Bronchial epithelial cell (primary cell): ENCODE results near the gene PHC2. TPM values are rescaled to one million over a fixed set of nuclear protein-coding genes. Genes with fewer than 3 reads are reported as not detected.

Experiments
- DNase-seq: peaks from one replicate; pipeline ENCODE4 v3.0.0-alpha.2; 2010; ENCODE audit warnings: low read depth
- FAIRE-seq: peaks from 2 replicates; lab custom pipeline; 2011; peaks lifted over from hg19 to GRCh38; lab: Jason Lieb, UNC
- H3K27me3 ChIP-seq: 2 replicates; pipeline ENCODE4 v1.5.1; 2011; ENCODE audit warnings: low read length; ENCODE audit not compliant: control insufficient read depth, insufficient read depth
- H3K36me3 ChIP-seq: 2 replicates; pipeline ENCODE4 v1.5.1; 2011; ENCODE audit warnings: low read length; ENCODE audit not compliant: control insufficient read depth, insufficient read depth
- H3K4me3 ChIP-seq: 2 replicates; pipeline ENCODE4 v1.5.1; 2011; ENCODE audit warnings: mild to moderate bottlenecking, low read depth, low read length, control low read depth
- total RNA-seq: library from RNA; depleted of rRNA; stranded (reverse); fragments of >200 nt; gene quantifications from 2 replicates; pipeline ENCODE4 v1.2.1, GENCODE V29; 2014
- TF ChIP-seq, protein P1 (sequence below): IDR thresholded peaks from 2 replicates; pipeline ENCODE4 v1.5.1; 2011; ENCODE audit warnings: mild to moderate bottlenecking, moderate library complexity, low read length, control low read depth, inconsistent platforms; ENCODE audit not compliant: insufficient read depth, severe bottlenecking

PHC2 gene
- total RNA-seq, 1 donor from 2014 or later: 32.1 TPM

DNA sequence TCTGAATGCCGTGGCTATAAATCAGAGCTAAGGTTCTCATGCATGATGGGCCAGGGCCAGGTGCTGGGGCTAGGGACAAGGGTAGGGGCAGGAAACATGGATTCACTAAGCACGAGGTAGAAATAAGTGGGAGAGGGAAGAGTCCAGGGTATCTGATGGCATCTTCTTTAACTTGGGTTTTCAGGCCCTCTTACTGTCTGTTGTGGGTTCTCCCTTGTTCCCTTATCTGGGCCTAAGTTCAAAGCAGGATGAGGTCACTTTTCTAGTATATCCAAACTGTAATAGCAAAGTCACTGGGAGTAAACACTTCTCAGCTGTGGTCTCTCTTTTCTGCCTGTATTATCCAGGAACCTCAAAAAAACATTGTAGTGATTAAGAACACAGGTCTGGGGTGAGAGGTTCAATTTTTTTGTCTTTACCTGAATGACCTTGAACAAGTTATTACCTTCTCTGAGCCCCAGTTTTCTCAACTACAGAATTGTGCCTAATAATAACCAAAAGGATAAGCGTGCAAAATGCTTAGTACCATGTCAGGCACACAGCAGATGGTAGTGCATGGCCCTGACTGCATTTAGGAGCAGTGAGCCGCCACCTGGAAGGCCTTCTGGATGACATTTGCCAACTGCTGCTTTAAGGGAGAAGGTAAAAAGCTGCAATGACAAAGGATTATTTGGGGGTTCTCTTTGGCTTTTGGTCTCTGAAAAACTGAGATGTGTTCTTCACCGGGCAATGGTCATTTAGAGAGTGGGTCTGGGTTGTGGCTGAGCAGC is 56.4 kb downstream of the PHC2 start:
- Histone ChIP-seq H3K36me3 (no peaks in the 10 kb centered on the region), H3K4me3 (no peak overlapping the region), H3K27me3 (no peaks in the 10 kb centered on the region)
- FAIRE-seq (no peak), DNase-seq (no peak)
- TF ChIP-seq, protein P1, sequence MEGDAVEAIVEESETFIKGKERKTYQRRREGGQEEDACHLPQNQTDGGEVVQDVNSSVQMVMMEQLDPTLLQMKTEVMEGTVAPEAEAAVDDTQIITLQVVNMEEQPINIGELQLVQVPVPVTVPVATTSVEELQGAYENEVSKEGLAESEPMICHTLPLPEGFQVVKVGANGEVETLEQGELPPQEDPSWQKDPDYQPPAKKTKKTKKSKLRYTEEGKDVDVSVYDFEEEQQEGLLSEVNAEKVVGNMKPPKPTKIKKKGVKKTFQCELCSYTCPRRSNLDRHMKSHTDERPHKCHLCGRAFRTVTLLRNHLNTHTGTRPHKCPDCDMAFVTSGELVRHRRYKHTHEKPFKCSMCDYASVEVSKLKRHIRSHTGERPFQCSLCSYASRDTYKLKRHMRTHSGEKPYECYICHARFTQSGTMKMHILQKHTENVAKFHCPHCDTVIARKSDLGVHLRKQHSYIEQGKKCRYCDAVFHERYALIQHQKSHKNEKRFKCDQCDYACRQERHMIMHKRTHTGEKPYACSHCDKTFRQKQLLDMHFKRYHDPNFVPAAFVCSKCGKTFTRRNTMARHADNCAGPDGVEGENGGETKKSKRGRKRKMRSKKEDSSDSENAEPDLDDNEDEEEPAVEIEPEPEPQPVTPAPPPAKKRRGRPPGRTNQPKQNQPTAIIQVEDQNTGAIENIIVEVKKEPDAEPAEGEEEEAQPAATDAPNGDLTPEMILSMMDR: no peak

DNA sequence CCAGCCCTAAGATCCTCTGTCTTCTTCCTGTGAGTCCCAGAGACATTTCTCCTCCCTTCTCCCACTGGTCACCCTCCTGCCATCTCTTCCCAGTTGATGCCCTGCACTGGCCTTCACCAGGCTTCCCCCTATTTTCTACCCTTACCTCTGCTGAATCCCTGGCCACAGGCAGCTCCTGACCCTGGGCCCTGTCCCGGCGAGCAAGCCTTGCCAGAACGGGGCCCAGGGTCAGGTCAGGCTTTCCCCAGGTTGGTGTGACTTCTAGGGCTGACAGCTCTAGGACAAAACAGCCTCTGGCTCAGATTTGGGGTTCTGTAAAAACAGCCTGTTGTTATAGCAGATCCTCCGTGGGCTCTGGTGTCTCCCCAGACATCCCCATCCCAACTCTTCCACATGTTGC is 57.3 kb downstream of the PHC2 start:
- Histone ChIP-seq H3K36me3 (no peaks in the 10 kb centered on the region), H3K4me3 (no peak overlapping the region), H3K27me3 (no peaks in the 10 kb centered on the region)
- DNase-seq: no peak
- no peak for FAIRE-seq
- TF ChIP-seq, protein P1: no peak

DNA sequence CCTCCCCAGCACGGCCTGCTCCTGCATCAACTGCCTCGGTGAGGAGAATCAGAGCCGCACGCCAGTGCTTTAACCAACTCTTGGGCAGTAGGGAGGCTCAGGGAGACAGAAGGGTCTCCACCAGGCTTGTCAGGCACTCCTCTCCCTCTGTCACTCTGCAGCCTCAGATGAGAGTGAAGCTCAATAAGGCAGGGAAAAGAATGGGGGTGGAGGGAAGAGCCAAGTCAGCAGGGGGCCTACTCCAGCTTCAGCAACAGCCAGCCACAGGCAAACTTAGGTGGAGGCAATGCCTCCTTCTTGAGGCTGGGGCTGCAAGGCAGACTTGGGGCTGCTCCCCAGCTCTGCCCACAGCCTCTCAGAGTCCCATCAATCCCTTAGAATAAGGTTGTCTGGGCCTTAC is 58.2 kb downstream of the PHC2 start:
- no peak for FAIRE-seq
- no peak for DNase-seq
- Histone ChIP-seq H3K27me3 (no peaks in the 10 kb centered on the region), H3K4me3 (no peak overlapping the region), H3K36me3 (no peaks in the 10 kb centered on the region)
- TF ChIP-seq, protein P1: no peak

DNA sequence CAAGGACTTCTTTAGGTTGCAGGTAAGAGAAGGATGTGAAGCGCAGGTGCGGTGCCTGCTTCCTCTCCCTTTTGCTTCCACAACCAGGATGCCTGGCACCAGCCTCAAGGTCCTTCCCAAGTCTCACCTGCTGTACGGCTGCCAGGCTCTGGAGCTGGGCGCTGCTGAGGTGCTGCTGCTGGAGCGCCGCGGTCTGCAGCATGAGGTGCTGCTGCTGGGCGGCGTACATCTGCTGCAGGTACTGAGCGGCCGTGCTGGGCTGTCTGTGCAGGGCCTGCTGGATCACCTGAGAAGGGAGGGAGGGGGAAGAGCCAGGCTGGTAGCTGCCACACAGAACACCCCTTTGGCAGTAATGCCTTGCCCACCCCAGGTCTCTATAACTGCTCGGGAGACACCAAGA is 58.7 kb downstream of the PHC2 start:
- H3K27me3 ChIP-seq: no peaks in the 10 kb centered on the region
- TF ChIP-seq, protein P1: no peak
- no peak overlapping the region for H3K4me3 ChIP-seq
- FAIRE-seq (no peak), DNase-seq (no peak)
- no peaks in the 10 kb centered on the region for H3K36me3 ChIP-seq

DNA sequence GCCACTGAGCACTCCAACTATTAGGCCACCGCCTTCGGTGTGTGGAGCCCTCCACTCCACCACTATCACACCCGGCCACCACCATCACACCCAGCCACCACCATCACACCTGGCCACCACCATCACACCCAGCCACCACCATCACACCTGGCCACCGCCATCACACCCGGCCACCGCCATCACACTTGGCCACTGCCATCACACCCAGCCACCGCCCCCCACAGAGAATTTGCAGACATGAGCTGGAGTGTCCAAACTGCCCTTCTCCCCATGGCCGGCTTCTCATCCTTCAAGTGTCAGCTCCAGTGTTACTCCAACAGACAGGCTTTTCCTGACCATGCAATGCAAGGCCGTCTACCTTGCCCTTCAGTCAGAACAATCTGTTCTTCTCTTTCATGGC is 59.6 kb downstream of the PHC2 start:
- no peaks in the 10 kb centered on the region for H3K36me3 ChIP-seq
- TF ChIP-seq, protein P1: no peak
- H3K4me3 ChIP-seq: no peak overlapping the region
- FAIRE-seq (no peak), DNase-seq (no peak)
- H3K27me3 ChIP-seq: no peaks in the 10 kb centered on the region

DNA sequence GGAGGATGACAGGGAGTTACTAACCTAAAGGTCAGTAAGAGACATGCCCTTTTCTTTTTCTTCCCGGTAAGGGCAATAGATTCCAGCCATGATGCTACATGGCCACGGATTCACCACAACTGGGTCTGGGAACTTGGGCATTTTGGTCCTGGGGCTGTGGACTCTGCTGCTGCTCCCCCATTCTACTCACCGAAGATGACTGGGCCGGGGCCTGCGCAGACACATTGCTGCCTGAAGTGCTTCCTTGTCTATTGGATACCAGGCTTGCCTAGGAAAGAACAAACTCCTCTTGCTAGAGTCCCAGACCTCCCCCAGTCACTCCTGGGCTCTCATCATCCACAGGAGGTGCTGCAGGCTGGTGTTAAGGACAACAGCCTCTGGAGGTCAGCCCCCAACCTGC is 60.1 kb downstream of the PHC2 start:
- DNase-seq: no peak
- FAIRE-seq: no peak
- H3K4me3 ChIP-seq: no peak overlapping the region
- TF ChIP-seq, protein P1: no peak
- H3K27me3 ChIP-seq: no peaks in the 10 kb centered on the region
- H3K36me3 ChIP-seq: no peaks in the 10 kb centered on the region
